ENCODE data around the gene RNF224. TPM values are rescaled to one million over a fixed set of nuclear protein-coding genes. Genes with fewer than 3 reads are reported as not detected.

The RNF224 gene
- total RNA-seq, 1 experiment from 2014 or later, result 0.37 TPM

GRCh38 chr9:137214620-137215019 lies 12.7 kb upstream of the RNF224 start:
- Histone ChIP-seq H3K36me3 (ENCODE audit: insufficient read depth, low read length) (no peaks in the 10 kb centered on the region), H2AFZ (ENCODE audit: low read length) (no peak overlapping the region), H3K9me3 (ENCODE audit: low read length) (no peaks in the 10 kb centered on the region), H3K9ac (ENCODE audit: low read length) (no peak overlapping the region), H3K4me3 (ENCODE audit: low read length) (no peak overlapping the region), H3K27me3 (ENCODE audit: low read length) (no peaks in the 10 kb centered on the region), H3K9me2 (replicated peaks; ENCODE audit: insufficient read depth, low read length) (no peaks in the 10 kb centered on the region), H3K4me2 (ENCODE audit: low read depth, low read length, poor library complexity, severe bottlenecking) (no peak overlapping the region), H3K27ac (ENCODE audit: low read length) (no peak overlapping the region), H3K4me1 (ENCODE audit: low read length) (no peaks in the 10 kb centered on the region), H3K79me2 (ENCODE audit: low read length) (no peaks in the 10 kb centered on the region), H4K20me1 (ENCODE audit: insufficient read depth, low read depth, low read length) (no peaks in the 10 kb centered on the region)
- no peak for DNase-seq

GRCh38 chr9:137215196-137215986 lies 11.9 kb upstream of the RNF224 start:
- Histone ChIP-seq H3K27me3 (ENCODE audit: low read length) (no peaks in the 10 kb centered on the region), H3K9me2 (replicated peaks; ENCODE audit: insufficient read depth, low read length) (no peaks in the 10 kb centered on the region), H3K9ac (ENCODE audit: low read length) (no peak overlapping the region), H3K9me3 (ENCODE audit: low read length) (no peaks in the 10 kb centered on the region), H3K36me3 (ENCODE audit: insufficient read depth, low read length) (no peaks in the 10 kb centered on the region), H3K27ac (ENCODE audit: low read length) (no peak overlapping the region), H3K4me2 (ENCODE audit: low read depth, low read length, poor library complexity, severe bottlenecking) (no peak overlapping the region), H4K20me1 (ENCODE audit: insufficient read depth, low read depth, low read length) (no peaks in the 10 kb centered on the region), H3K4me3 (ENCODE audit: low read length) (no peak overlapping the region), H3K4me1 (ENCODE audit: low read length) (no peaks in the 10 kb centered on the region), H2AFZ (ENCODE audit: low read length) (no peak overlapping the region), H3K79me2 (ENCODE audit: low read length) (no peaks in the 10 kb centered on the region)
- DNase-seq, result no peak

GRCh38 chr9:137216188-137216965 lies 10.9 kb upstream of the RNF224 start:
- Histone ChIP-seq H3K27me3 (ENCODE audit: low read length) (no peaks in the 10 kb centered on the region), H3K79me2 (ENCODE audit: low read length) (no peaks in the 10 kb centered on the region), H3K4me2 (ENCODE audit: low read depth, low read length, poor library complexity, severe bottlenecking) (no peak overlapping the region), H3K4me3 (ENCODE audit: low read length) (no peak overlapping the region), H3K9me2 (replicated peaks; ENCODE audit: insufficient read depth, low read length) (no peaks in the 10 kb centered on the region), H3K4me1 (ENCODE audit: low read length) (no peaks in the 10 kb centered on the region), H3K9ac (ENCODE audit: low read length) (no peak overlapping the region), H3K9me3 (ENCODE audit: low read length) (no peaks in the 10 kb centered on the region), H2AFZ (ENCODE audit: low read length) (no peak overlapping the region), H4K20me1 (ENCODE audit: insufficient read depth, low read depth, low read length) (no peaks in the 10 kb centered on the region), H3K27ac (ENCODE audit: low read length) (no peak overlapping the region), H3K36me3 (ENCODE audit: insufficient read depth, low read length) (no peaks in the 10 kb centered on the region)
- DNase-seq, result no peak

- no peak overlapping the region for H2AFZ ChIP-seq (ENCODE audit: low read length)
These were observed 9.8 kb upstream of the RNF224 start for GRCh38 chr9:137217276-137218211.

GRCh38 chr9:137218212-137218753 lies 9.0 kb upstream of the RNF224 start:
- Histone ChIP-seq H3K27me3 (ENCODE audit: low read length) (no peaks in the 10 kb centered on the region), H3K36me3 (ENCODE audit: insufficient read depth, low read length) (no peaks in the 10 kb centered on the region), H3K4me2 (ENCODE audit: low read depth, low read length, poor library complexity, severe bottlenecking) (no peak overlapping the region), H2AFZ (ENCODE audit: low read length) (no peak overlapping the region), H3K9me3 (ENCODE audit: low read length) (no peaks in the 10 kb centered on the region), H4K20me1 (ENCODE audit: insufficient read depth, low read depth, low read length) (no peaks in the 10 kb centered on the region), H3K79me2 (ENCODE audit: low read length) (no peaks in the 10 kb centered on the region), H3K9ac (ENCODE audit: low read length) (no peak overlapping the region), H3K27ac (ENCODE audit: low read length) (no peak overlapping the region), H3K4me1 (ENCODE audit: low read length) (peaks cover 9% of the 10 kb centered on the region), H3K9me2 (replicated peaks; ENCODE audit: insufficient read depth, low read length) (no peaks in the 10 kb centered on the region), H3K4me3 (ENCODE audit: low read length) (no peak overlapping the region)
- no peak for DNase-seq

More at GRCh38 chr9:137217276-137218211, 9.8 kb upstream of the RNF224 start:
- peaks cover 3% of the 10 kb centered on the region for H3K4me1 ChIP-seq (ENCODE audit: low read length)
- H3K9ac ChIP-seq (ENCODE audit: low read length), result no peak overlapping the region
- H3K9me3 ChIP-seq (ENCODE audit: low read length), result no peaks in the 10 kb centered on the region
- DNase-seq, result no peak
- H3K79me2 ChIP-seq (ENCODE audit: low read length), result no peaks in the 10 kb centered on the region
- no peaks in the 10 kb centered on the region for H4K20me1 ChIP-seq (ENCODE audit: insufficient read depth, low read depth, low read length)
- H3K4me2 ChIP-seq (ENCODE audit: low read depth, low read length, poor library complexity, severe bottlenecking), result no peak overlapping the region
- no peak overlapping the region for H3K27ac ChIP-seq (ENCODE audit: low read length)
- H3K36me3 ChIP-seq (ENCODE audit: insufficient read depth, low read length), result no peaks in the 10 kb centered on the region
- no peak overlapping the region for H3K4me3 ChIP-seq (ENCODE audit: low read length)
- H3K27me3 ChIP-seq (ENCODE audit: low read length), result no peaks in the 10 kb centered on the region
- no peaks in the 10 kb centered on the region for H3K9me2 ChIP-seq (replicated peaks; ENCODE audit: insufficient read depth, low read length)

- Histone ChIP-seq H2AFZ (ENCODE audit: low read length) (no peak overlapping the region), H3K36me3 (ENCODE audit: insufficient read depth, low read length) (no peaks in the 10 kb centered on the region), H3K9me3 (ENCODE audit: low read length) (no peaks in the 10 kb centered on the region), H3K9ac (ENCODE audit: low read length) (no peak overlapping the region), H3K27ac (ENCODE audit: low read length) (no peak overlapping the region), H3K4me2 (ENCODE audit: low read depth, low read length, poor library complexity, severe bottlenecking) (no peak overlapping the region), H3K4me1 (ENCODE audit: low read length) (peaks cover 10% of the 10 kb centered on the region), H3K9me2 (replicated peaks; ENCODE audit: insufficient read depth, low read length) (no peaks in the 10 kb centered on the region), H4K20me1 (ENCODE audit: insufficient read depth, low read depth, low read length) (no peaks in the 10 kb centered on the region), H3K79me2 (ENCODE audit: low read length) (no peaks in the 10 kb centered on the region), H3K27me3 (ENCODE audit: low read length) (no peaks in the 10 kb centered on the region), H3K4me3 (ENCODE audit: low read length) (no peak overlapping the region)
- DNase-seq, result no peak
These were observed 8.5 kb upstream of the RNF224 start for GRCh38 chr9:137218754-137219271.

- Histone ChIP-seq H3K9ac (ENCODE audit: low read length) (no peak overlapping the region), H3K79me2 (ENCODE audit: low read length) (no peaks in the 10 kb centered on the region), H2AFZ (ENCODE audit: low read length) (no peak overlapping the region), H3K36me3 (ENCODE audit: insufficient read depth, low read length) (no peaks in the 10 kb centered on the region), H3K4me1 (ENCODE audit: low read length) (peaks cover 18% of the 10 kb centered on the region), H3K4me3 (ENCODE audit: low read length) (no peak overlapping the region), H3K27me3 (ENCODE audit: low read length) (no peaks in the 10 kb centered on the region), H4K20me1 (ENCODE audit: insufficient read depth, low read depth, low read length) (no peaks in the 10 kb centered on the region), H3K9me2 (replicated peaks; ENCODE audit: insufficient read depth, low read length) (no peaks in the 10 kb centered on the region), H3K4me2 (ENCODE audit: low read depth, low read length, poor library complexity, severe bottlenecking) (no peak overlapping the region), H3K9me3 (ENCODE audit: low read length) (no peaks in the 10 kb centered on the region), H3K27ac (ENCODE audit: low read length) (no peak overlapping the region)
- DNase-seq, result no peak
These were observed 7.5 kb upstream of the RNF224 start for GRCh38 chr9:137219757-137220316.

All from Karpas-422 (cell line).